Measurements from ENCODE around the gene SYTL2. TPM values are rescaled to one million over a fixed set of nuclear protein-coding genes. Genes with fewer than 3 reads are reported as not detected.

SYTL2 gene
- total RNA-seq, 4 donors from 2014 or later = 21.9 to 71.2 (median 28.8) TPM

DNA sequence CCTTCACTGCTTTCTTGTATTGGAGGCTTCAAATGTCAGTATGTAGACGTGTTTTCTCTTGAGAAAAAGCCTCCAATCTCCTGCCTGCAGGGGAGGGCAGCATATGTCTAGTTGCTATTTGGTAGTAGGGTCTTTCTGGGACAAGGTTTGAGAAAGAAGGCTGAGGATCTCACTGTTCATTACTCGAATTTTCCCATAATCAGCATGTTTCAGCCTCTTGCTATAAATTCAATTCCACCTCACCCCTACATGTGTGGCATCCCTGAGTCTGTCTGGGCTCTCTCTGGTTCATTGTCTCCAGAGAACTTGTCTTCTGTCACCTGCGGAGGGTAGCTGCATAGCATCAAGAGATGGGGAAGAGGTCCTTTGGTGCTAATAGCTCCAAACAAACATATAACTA, 24.8 kb upstream of the SYTL2 start:
- peaks cover 0 to 11% (median 0%) of the 10 kb centered on the region in 4 donors for H3K9me3 ChIP-seq
- H3K36me3 ChIP-seq = no peaks in the 10 kb centered on the region
- no peak overlapping the region for H3K4me3 ChIP-seq
- H3K4me1 ChIP-seq = no peaks in the 10 kb centered on the region
- no peak for DNase-seq (ENCODE audit: low spot score in 2 of 2)
- no peaks in the 10 kb centered on the region for H3K27me3 ChIP-seq
- H3K27ac ChIP-seq = no peak overlapping the region
- 64 to 76% methylated on average over 3 of the region's 3 CpGs for WGBS, 2 donors
- TF ChIP-seq, protein P1, sequence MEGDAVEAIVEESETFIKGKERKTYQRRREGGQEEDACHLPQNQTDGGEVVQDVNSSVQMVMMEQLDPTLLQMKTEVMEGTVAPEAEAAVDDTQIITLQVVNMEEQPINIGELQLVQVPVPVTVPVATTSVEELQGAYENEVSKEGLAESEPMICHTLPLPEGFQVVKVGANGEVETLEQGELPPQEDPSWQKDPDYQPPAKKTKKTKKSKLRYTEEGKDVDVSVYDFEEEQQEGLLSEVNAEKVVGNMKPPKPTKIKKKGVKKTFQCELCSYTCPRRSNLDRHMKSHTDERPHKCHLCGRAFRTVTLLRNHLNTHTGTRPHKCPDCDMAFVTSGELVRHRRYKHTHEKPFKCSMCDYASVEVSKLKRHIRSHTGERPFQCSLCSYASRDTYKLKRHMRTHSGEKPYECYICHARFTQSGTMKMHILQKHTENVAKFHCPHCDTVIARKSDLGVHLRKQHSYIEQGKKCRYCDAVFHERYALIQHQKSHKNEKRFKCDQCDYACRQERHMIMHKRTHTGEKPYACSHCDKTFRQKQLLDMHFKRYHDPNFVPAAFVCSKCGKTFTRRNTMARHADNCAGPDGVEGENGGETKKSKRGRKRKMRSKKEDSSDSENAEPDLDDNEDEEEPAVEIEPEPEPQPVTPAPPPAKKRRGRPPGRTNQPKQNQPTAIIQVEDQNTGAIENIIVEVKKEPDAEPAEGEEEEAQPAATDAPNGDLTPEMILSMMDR (IDR thresholded peaks at IDR 0.05) = no peak
- TF ChIP-seq POLR2A (IDR thresholded peaks at IDR 0.05) (no peak), EP300 (IDR thresholded peaks at IDR 0.05) (no peak)

DNA sequence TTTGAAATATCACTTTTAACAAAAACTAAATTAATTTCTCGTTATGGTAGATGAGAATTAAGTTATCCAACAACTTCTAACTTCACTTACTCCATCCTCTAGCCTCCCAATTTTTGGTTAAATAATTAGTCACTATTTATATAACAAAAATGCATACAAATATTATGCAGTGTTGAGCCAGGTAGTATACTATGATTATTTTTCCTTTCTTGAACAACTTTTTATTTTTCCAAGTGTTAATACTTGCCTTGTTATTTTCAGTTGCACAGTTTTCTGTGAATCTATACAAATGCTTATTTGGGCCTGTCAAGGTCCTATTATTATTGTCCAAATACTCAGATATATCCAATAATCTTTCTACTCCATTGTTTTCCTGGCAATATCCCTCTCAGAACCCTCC, 24.3 kb upstream of the SYTL2 start:
- Histone ChIP-seq H3K36me3 (no peaks in the 10 kb centered on the region), H3K27me3 (no peaks in the 10 kb centered on the region), H3K9me3 (peaks cover 0 to 11% (median 0%) of the 10 kb centered on the region in 4 donors), H3K27ac (no peak overlapping the region), H3K4me1 (no peaks in the 10 kb centered on the region), H3K4me3 (no peak overlapping the region)
- no peak for TF ChIP-seq POLR2A (IDR thresholded peaks at IDR 0.05)
- TF ChIP-seq, protein P1 (IDR thresholded peaks at IDR 0.05) = no peak
- TF ChIP-seq EP300 (IDR thresholded peaks at IDR 0.05) = no peak
- 92 to 93% methylated on average over 1 of the region's 1 CpG for WGBS, 2 donors
- no peak for DNase-seq (ENCODE audit: low spot score in 2 of 2)

DNA sequence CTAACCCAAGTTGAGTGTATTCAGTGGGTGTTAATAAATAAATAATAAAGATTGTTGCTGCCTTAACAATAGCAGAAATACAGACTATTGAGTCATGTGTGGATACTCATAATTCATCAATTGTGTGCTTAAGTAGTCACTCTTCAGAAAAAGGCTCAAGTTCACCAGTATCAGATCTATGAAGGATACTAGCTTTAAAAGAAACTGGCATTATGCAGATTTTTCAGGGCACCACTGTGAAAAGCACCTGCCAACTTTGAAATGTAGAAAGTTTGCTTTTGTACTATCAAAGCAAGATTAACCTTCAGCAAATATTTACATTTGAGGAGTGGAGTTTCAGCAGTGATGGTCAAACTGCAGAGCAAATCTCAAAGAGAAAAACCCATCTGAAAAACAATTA, 20.1 kb upstream of the SYTL2 start:
- peaks cover 0 to 11% (median 0%) of the 10 kb centered on the region in 4 donors for H3K9me3 ChIP-seq
- H3K36me3 ChIP-seq = no peaks in the 10 kb centered on the region
- TF ChIP-seq EP300 (IDR thresholded peaks at IDR 0.05) (no peak), POLR2A (IDR thresholded peaks at IDR 0.05) (no peak)
- TF ChIP-seq, protein P1 (IDR thresholded peaks at IDR 0.05) = no peak
- no peak overlapping the region for H3K4me3 ChIP-seq
- H3K27ac ChIP-seq = no peak overlapping the region
- peaks cover 0 to 13% (median 5%) of the 10 kb centered on the region in 4 donors for H3K4me1 ChIP-seq
- DNase-seq (ENCODE audit: low spot score in 2 of 2) = no peak
- H3K27me3 ChIP-seq = no peaks in the 10 kb centered on the region

DNA sequence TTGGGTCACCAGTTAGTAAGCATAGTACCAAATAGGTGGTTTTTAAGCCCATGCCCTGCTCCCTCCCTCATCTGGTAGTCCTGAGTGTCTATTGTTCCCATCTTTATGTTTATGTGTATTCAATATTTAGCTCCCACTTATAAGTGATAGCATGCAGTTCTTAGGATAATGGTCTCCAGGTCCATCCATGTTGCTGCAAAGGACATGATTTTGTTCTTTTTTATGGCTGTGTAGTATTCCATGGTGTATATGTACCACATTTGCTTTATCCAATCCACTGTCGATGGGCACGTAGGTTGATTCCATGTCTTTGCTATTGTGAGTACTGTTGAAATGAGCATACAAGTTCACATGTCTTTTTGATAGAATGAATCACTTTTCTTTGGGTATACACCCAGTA, 18.2 kb upstream of the SYTL2 start:
- H3K4me1 ChIP-seq = peaks cover 0 to 13% (median 5%) of the 10 kb centered on the region in 4 donors
- WGBS, 2 donors = 99 to 100% methylated on average over 2 of the region's 2 CpGs
- no peaks in the 10 kb centered on the region for H3K9me3 ChIP-seq
- H3K4me3 ChIP-seq = no peak overlapping the region
- no peak for TF ChIP-seq EP300 (IDR thresholded peaks at IDR 0.05)
- H3K36me3 ChIP-seq = no peaks in the 10 kb centered on the region
- no peak for DNase-seq (ENCODE audit: low spot score in 2 of 2)
- no peak overlapping the region for H3K27ac ChIP-seq
- no peaks in the 10 kb centered on the region for H3K27me3 ChIP-seq

DNA sequence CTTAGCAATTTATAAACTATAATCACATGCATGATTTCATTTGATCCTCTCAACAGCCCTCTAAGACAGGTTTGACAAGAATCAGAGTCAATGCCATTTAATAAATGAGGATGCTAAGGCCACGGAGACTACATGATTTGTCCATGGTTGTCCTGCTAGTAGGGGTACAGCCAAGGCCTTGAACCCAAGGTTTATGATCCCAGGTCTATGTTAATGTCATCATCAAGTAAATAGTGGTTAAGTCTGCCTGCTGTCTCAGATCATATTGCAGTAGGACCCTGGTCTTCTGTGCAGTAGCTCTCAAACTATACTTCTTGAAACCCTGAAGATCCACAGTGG, 17.7 kb upstream of the SYTL2 start:
- H3K36me3 ChIP-seq = no peaks in the 10 kb centered on the region
- no peaks in the 10 kb centered on the region for H3K27me3 ChIP-seq
- no peaks in the 10 kb centered on the region for H3K9me3 ChIP-seq
- WGBS, 2 donors = 69 to 75% methylated on average over 1 of the region's 1 CpG
- H3K27ac ChIP-seq = no peak overlapping the region
- TF ChIP-seq EP300 (IDR thresholded peaks at IDR 0.05) (no peak), POLR2A (IDR thresholded peaks at IDR 0.05) (no peak)
- TF ChIP-seq, protein P1 (IDR thresholded peaks at IDR 0.05) = no peak
- H3K4me1 ChIP-seq = peaks cover 0 to 13% (median 5%) of the 10 kb centered on the region in 4 donors
- DNase-seq (ENCODE audit: low spot score in 2 of 2) = no peak
- no peak overlapping the region for H3K4me3 ChIP-seq

All from tibial nerve (tissue), 4 donors.